COLO829 (cell line): ENCODE data around the gene MACROD1.

Experiments
- DNase-seq: peaks from one replicate; pipeline ENCODE4 v3.0.0; 2012; ENCODE audit warnings: low spot score

Gene MACROD1

GRCh38 chr11:64112771-64113461 is 53.0 kb downstream of the MACROD1 start:
- DNase-seq, result no peak

GRCh38 chr11:64110465-64111375 is 55.2 kb downstream of the MACROD1 start:
- DNase-seq, result no peak

- no peak for DNase-seq
Measured at GRCh38 chr11:64109332-64109731, 56.6 kb downstream of the MACROD1 start.

- no peak for DNase-seq
Measured at GRCh38 chr11:64107303-64107702, 58.6 kb downstream of the MACROD1 start.

- DNase-seq, result no peak
Measured at GRCh38 chr11:64104632-64105031, 61.3 kb downstream of the MACROD1 start.

- no peak for DNase-seq
Measured at GRCh38 chr11:64103277-64103985, 62.5 kb downstream of the MACROD1 start.

GRCh38 chr11:64102005-64102738 is 63.7 kb downstream of the MACROD1 start:
- no peak for DNase-seq

- no peak for DNase-seq
Measured at GRCh38 chr11:64101461-64101860, 64.5 kb downstream of the MACROD1 start.

GRCh38 chr11:64100782-64101353 is 65.0 kb downstream of the MACROD1 start:
- no peak for DNase-seq

- DNase-seq, result no peak
Measured at GRCh38 chr11:64100360-64100759, 65.6 kb downstream of the MACROD1 start.

GRCh38 chr11:64099436-64099835 is 66.5 kb downstream of the MACROD1 start:
- DNase-seq, result no peak

- DNase-seq, result peak; percentile 66
Measured at GRCh38 chr11:64098318-64098831, 67.5 kb downstream of the MACROD1 start.

GRCh38 chr11:64097468-64098317 is 68.2 kb downstream of the MACROD1 start:
- no peak for DNase-seq

GRCh38 chr11:64096835-64097234 is 69.1 kb downstream of the MACROD1 start:
- no peak for DNase-seq

- no peak for DNase-seq
Measured at GRCh38 chr11:64095949-64096348, 70.0 kb downstream of the MACROD1 start.

GRCh38 chr11:64095273-64095817 is 70.6 kb downstream of the MACROD1 start:
- no peak for DNase-seq

- peak; percentile 88 for DNase-seq
Measured at GRCh38 chr11:64094463-64095260, 71.3 kb downstream of the MACROD1 start.

GRCh38 chr11:64093233-64094039 is 72.5 kb downstream of the MACROD1 start:
- DNase-seq, result no peak
